Neuron (in vitro differentiated cells): ENCODE measurements around the gene PCDH9.
"Not testable (repeated sequence)": the region's sequence is repeated elsewhere in the genome, so short reads cannot be mapped to it uniquely, and the experiment has no call there.

Source experiments
- H2AFZ ChIP-seq: one replicate; pipeline ENCODE4 v1.6.1; 2013; ENCODE audit warnings: low read depth, mild to moderate bottlenecking, inconsistent platforms, low read length, moderate library complexity
- H3K27me3 ChIP-seq: one replicate; pipeline ENCODE4 v1.6.1; 2013; ENCODE audit warnings: low read length; ENCODE audit not compliant: insufficient read depth
- H3K36me3 ChIP-seq: one replicate; pipeline ENCODE4 v1.6.1; 2013; ENCODE audit warnings: low read length; ENCODE audit not compliant: insufficient read depth
- H3K4me1 ChIP-seq: one replicate; pipeline ENCODE4 v1.6.1; 2013; ENCODE audit warnings: low read length; ENCODE audit not compliant: insufficient read depth
- H3K4me3 ChIP-seq: 2 replicates; pipeline ENCODE4 v1.5.1; 2013; ENCODE audit warnings: mild to moderate bottlenecking, low read length, moderate library complexity
- H3K9me3 ChIP-seq: one replicate; pipeline ENCODE4 v1.6.1; 2013; ENCODE audit warnings: low read length

Gene PCDH9

GRCh38 chr13:66888698-66889097 lies 341.4 kb downstream of the PCDH9 start:
- H3K4me3 ChIP-seq = no peak overlapping the region
- H3K9me3 ChIP-seq = no peaks in the 10 kb centered on the region
- no peaks in the 10 kb centered on the region for H3K36me3 ChIP-seq
- H3K4me1 ChIP-seq = no peaks in the 10 kb centered on the region
- no peaks in the 10 kb centered on the region for H3K27me3 ChIP-seq
- H2AFZ ChIP-seq = no peak overlapping the region

GRCh38 chr13:66887088-66887487 lies 343.0 kb downstream of the PCDH9 start:
- H3K4me3 ChIP-seq = no peak overlapping the region
- no peaks in the 10 kb centered on the region for H3K27me3 ChIP-seq
- no peak overlapping the region for H2AFZ ChIP-seq
- no peaks in the 10 kb centered on the region for H3K4me1 ChIP-seq
- no peaks in the 10 kb centered on the region for H3K9me3 ChIP-seq
- H3K36me3 ChIP-seq = no peaks in the 10 kb centered on the region

- no peak overlapping the region for H3K4me3 ChIP-seq
- no peaks in the 10 kb centered on the region for H3K4me1 ChIP-seq
- H3K36me3 ChIP-seq = no peaks in the 10 kb centered on the region
- no peak overlapping the region for H2AFZ ChIP-seq
- H3K27me3 ChIP-seq = no peaks in the 10 kb centered on the region
- no peaks in the 10 kb centered on the region for H3K9me3 ChIP-seq
Observed at GRCh38 chr13:66886264-66886663, 343.9 kb downstream of the PCDH9 start.

GRCh38 chr13:66881170-66881569 lies 349.0 kb downstream of the PCDH9 start:
- H3K9me3 ChIP-seq, H2AFZ ChIP-seq: not testable (repeated sequence)

GRCh38 chr13:66879988-66880387 lies 350.1 kb downstream of the PCDH9 start:
- Histone ChIP-seq H3K27me3 (no peaks in the 10 kb centered on the region), H3K4me1 (peaks cover 12% of the 10 kb centered on the region), H3K4me3 (no peak overlapping the region)

More at GRCh38 chr13:66881170-66881569, 349.0 kb downstream of the PCDH9 start:
- H3K27me3 ChIP-seq, H3K36me3 ChIP-seq, H3K4me3 ChIP-seq: not testable (repeated sequence)
- H3K4me1 ChIP-seq = peaks cover 12% of the 10 kb centered on the region

GRCh38 chr13:66875264-66875663 lies 354.9 kb downstream of the PCDH9 start:
- H3K4me3 ChIP-seq = no peak overlapping the region
- H3K4me1 ChIP-seq = peaks cover 8% of the 10 kb centered on the region
- H3K27me3 ChIP-seq = no peaks in the 10 kb centered on the region
- no peaks in the 10 kb centered on the region for H3K9me3 ChIP-seq
- no peaks in the 10 kb centered on the region for H3K36me3 ChIP-seq
- no peak overlapping the region for H2AFZ ChIP-seq

More at GRCh38 chr13:66879988-66880387, 350.1 kb downstream of the PCDH9 start:
- no peaks in the 10 kb centered on the region for H3K36me3 ChIP-seq
- H3K9me3 ChIP-seq = no peaks in the 10 kb centered on the region
- H2AFZ ChIP-seq = no peak overlapping the region

- Histone ChIP-seq H3K4me1 (peaks cover 14% of the 10 kb centered on the region), H3K4me3 (no peak overlapping the region), H2AFZ (no peak overlapping the region), H3K27me3 (no peaks in the 10 kb centered on the region), H3K9me3 (no peaks in the 10 kb centered on the region), H3K36me3 (no peaks in the 10 kb centered on the region)
Observed at GRCh38 chr13:66864627-66865026, 365.5 kb downstream of the PCDH9 start.

GRCh38 chr13:66860878-66861417 lies 369.2 kb downstream of the PCDH9 start:
- no peak overlapping the region for H2AFZ ChIP-seq
- H3K36me3 ChIP-seq = no peaks in the 10 kb centered on the region
- no peaks in the 10 kb centered on the region for H3K9me3 ChIP-seq
- no peak overlapping the region for H3K4me3 ChIP-seq
- peaks cover 14% of the 10 kb centered on the region for H3K4me1 ChIP-seq
- H3K27me3 ChIP-seq = no peaks in the 10 kb centered on the region

GRCh38 chr13:66859934-66860877 lies 369.9 kb downstream of the PCDH9 start:
- no peak overlapping the region for H3K4me3 ChIP-seq

GRCh38 chr13:66859078-66859477 lies 371.1 kb downstream of the PCDH9 start:
- Histone ChIP-seq H3K27me3 (no peaks in the 10 kb centered on the region), H3K4me1 (peaks cover 19% of the 10 kb centered on the region), H3K4me3 (no peak overlapping the region), H2AFZ (no peak overlapping the region), H3K9me3 (no peaks in the 10 kb centered on the region), H3K36me3 (no peaks in the 10 kb centered on the region)

More at GRCh38 chr13:66859934-66860877, 369.9 kb downstream of the PCDH9 start:
- H3K9me3 ChIP-seq = no peaks in the 10 kb centered on the region
- H2AFZ ChIP-seq = no peak overlapping the region
- H3K4me1 ChIP-seq = peaks cover 16% of the 10 kb centered on the region
- no peaks in the 10 kb centered on the region for H3K36me3 ChIP-seq
- H3K27me3 ChIP-seq = no peaks in the 10 kb centered on the region

GRCh38 chr13:66858163-66858562 lies 372.0 kb downstream of the PCDH9 start:
- H3K9me3 ChIP-seq = no peaks in the 10 kb centered on the region
- H2AFZ ChIP-seq = no peak overlapping the region
- H3K4me3 ChIP-seq = no peak overlapping the region
- H3K27me3 ChIP-seq = no peaks in the 10 kb centered on the region
- H3K4me1 ChIP-seq = peaks cover 19% of the 10 kb centered on the region
- H3K36me3 ChIP-seq = no peaks in the 10 kb centered on the region

GRCh38 chr13:66855131-66855530 lies 375.0 kb downstream of the PCDH9 start:
- Histone ChIP-seq H3K4me1 (peaks cover 9% of the 10 kb centered on the region), H3K27me3 (no peaks in the 10 kb centered on the region)

GRCh38 chr13:66853564-66853963 lies 376.6 kb downstream of the PCDH9 start:
- H3K4me3 ChIP-seq = no peak overlapping the region
- peaks cover 7% of the 10 kb centered on the region for H3K4me1 ChIP-seq
- H3K36me3 ChIP-seq = no peaks in the 10 kb centered on the region
- no peak overlapping the region for H2AFZ ChIP-seq
- H3K9me3 ChIP-seq = no peaks in the 10 kb centered on the region
- no peaks in the 10 kb centered on the region for H3K27me3 ChIP-seq

More at GRCh38 chr13:66855131-66855530, 375.0 kb downstream of the PCDH9 start:
- H3K4me3 ChIP-seq = no peak overlapping the region
- no peaks in the 10 kb centered on the region for H3K36me3 ChIP-seq
- H2AFZ ChIP-seq = no peak overlapping the region
- no peaks in the 10 kb centered on the region for H3K9me3 ChIP-seq
